AG10803 (cell line): Measurements from ENCODE around the gene CNTN4.

ENCODE experiments used
- DNase-seq: peaks from one replicate; pipeline ENCODE4 v3.0.0; 2010; ENCODE audit warnings: low read depth
- H3K4me3 ChIP-seq: 2 replicates; pipeline ENCODE4 v1.5.1; 2011; ENCODE audit warnings: mild to moderate bottlenecking, low read length, control low read depth
- TF ChIP-seq, protein P1 (sequence below): conservative IDR thresholded peaks from 2 replicates; pipeline ENCODE4 v1.5.1; 2011; ENCODE audit warnings: mild to moderate bottlenecking, low read length, control low read depth, inconsistent platforms

The CNTN4 gene

DNA sequence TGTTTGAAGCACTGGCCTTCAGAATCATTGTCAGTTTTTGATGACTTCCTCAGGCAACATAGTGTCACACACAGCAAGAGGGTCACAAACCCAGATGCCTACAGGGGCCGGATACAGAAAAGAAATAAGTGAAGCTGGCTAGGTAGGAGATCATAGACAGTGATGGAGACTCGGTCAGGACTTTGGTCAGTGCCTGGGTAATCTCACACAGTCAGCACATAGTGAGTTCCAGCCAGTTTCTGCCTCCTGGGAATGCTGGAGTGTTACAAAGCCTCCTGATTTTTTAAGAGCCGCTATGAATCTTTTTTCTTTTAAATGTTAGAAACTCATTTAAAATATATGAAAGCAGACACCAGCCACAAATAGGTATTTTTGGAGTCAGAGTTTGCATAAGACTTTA, 612.4 kb downstream of the CNTN4 start:
- TF ChIP-seq, protein P1, sequence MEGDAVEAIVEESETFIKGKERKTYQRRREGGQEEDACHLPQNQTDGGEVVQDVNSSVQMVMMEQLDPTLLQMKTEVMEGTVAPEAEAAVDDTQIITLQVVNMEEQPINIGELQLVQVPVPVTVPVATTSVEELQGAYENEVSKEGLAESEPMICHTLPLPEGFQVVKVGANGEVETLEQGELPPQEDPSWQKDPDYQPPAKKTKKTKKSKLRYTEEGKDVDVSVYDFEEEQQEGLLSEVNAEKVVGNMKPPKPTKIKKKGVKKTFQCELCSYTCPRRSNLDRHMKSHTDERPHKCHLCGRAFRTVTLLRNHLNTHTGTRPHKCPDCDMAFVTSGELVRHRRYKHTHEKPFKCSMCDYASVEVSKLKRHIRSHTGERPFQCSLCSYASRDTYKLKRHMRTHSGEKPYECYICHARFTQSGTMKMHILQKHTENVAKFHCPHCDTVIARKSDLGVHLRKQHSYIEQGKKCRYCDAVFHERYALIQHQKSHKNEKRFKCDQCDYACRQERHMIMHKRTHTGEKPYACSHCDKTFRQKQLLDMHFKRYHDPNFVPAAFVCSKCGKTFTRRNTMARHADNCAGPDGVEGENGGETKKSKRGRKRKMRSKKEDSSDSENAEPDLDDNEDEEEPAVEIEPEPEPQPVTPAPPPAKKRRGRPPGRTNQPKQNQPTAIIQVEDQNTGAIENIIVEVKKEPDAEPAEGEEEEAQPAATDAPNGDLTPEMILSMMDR: no peak
- H3K4me3 ChIP-seq: no peak overlapping the region
- no peak for DNase-seq

DNA sequence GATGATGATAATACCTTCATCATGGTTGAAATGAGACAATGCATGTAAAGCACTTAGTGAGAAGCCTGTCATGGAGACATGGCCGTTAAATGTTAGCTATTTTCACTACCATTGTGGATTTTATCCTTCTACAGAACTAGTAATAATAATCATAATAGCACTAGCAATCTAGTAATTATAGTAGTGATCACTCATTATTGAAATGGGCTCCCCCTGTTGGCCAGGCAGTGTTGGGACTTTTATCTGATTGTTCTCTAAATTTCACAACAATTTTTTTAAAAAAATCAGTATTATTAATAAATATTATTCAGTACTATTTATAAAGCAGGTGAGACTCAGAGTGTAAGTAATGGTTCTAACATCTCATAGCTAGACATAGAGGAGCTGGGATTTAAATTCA, 615.3 kb downstream of the CNTN4 start:
- H3K4me3 ChIP-seq: no peak overlapping the region
- TF ChIP-seq, protein P1: no peak
- DNase-seq: no peak

DNA sequence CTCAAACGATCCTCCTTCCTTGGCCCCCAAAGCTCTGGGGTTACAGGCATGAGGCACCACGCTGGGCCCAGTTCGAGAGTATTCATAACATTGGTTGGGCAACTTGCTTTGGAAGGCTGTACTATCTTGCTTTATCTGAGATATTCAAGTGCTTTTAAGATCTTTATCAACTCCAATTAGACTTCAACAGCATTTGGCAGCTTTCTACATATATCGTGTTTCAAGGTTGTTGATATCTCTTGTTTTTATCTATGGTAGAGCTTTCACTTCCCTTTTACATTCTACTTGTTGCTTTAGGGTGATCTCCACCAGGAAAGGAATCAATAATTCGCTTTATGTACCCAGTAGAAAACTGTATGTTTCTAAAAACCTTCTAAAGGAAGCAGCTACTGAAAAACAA, 616.2 kb downstream of the CNTN4 start:
- TF ChIP-seq, protein P1: no peak
- DNase-seq: no peak
- no peak overlapping the region for H3K4me3 ChIP-seq

DNA sequence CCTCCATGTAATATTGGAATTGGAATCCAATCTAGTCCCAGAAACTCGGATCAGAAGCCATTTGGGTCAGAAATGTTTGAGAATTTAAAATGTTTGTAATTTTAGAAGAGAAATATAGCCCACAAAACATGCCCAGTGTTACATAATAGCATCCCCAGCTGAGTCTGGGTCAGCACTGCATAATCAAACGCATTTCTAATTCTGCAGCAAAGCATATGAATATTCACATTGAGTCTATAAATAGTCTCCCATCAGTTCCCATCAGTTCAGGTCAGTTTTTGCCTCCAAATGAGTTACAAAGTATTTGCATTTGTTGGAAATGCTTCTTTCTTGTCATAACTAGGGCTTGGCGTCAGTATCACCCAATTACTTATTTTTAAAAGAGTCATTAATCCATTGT, 628.4 kb downstream of the CNTN4 start:
- TF ChIP-seq, protein P1: no peak
- DNase-seq: no peak
- no peak overlapping the region for H3K4me3 ChIP-seq

DNA sequence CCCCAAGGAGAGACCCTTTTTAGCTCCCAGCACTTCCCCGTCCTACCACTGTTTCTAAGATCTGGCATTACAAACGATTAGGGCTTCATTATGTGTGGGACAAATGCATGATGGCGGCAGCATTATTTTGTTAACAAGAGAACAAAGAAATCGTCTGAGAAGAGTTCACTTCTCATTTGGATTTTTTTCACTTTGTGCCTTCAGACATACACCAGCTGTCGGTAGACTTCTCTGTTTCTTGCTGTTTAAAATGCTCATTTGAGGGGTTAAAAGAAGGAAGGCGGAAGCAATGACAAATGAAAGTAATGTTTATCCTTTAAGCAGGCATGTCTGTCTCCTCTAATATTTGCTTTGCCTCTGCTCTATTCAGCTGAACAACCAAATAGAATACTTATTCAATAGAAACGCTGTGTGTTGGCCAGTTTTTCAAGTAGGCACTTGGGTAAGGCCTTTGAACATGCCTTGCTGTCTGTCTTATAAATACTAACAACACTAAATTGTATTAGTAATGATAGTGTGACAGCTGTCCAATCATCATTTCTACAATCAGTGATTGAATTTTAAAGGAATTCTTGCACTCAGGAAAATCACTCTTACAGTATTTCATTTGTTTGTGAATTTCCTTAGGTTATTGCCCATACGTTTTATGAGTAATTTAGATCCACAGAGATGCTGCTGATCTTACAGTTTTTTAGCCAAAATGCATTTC, 629.1 kb downstream of the CNTN4 start:
- no peak for DNase-seq
- no peak overlapping the region for H3K4me3 ChIP-seq
- TF ChIP-seq, protein P1: no peak

DNA sequence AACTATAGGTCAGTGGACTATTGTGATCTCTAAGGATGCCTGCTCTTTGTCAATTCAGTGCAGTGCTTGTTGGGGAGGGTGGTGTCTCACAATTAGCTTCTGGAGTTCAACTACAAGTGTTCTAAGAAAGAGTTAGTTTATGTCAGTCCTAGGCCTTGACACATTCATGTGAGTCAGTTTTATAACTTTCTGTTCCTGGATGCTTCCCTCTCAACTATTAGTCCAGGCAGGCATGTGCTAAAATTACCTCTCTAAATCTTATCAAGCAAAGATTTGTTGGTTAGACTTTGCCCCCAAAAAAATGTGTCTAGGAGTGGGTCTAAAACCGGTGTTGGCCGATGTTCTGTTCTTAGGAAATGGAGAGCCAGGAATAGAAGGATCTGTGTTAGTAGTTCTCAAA, 633.2 kb downstream of the CNTN4 start:
- TF ChIP-seq, protein P1: no peak
- no peak for DNase-seq
- H3K4me3 ChIP-seq: no peak overlapping the region

DNA sequence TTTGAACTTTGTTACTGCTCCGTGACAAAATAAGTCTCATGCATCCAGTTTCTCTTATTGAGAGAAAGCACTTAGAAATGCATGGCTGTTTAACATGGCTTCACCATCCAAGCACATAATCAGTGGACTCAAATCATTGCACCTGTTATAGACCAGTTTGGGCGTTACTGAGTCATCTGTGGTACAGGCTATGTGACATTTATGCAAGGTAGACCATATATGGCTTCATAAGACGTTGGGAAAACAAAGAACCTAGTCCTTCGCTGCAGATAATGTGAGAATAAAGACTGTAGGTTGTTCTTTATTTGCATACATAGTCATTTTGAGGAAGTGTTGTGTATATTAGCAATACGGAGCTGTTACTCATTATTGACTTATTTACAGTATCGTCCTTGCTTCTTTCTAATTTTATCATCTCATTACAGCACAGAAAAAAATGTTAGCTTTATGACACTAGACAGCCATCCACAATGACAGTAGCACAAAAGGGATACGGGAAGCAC, 636.8 kb downstream of the CNTN4 start:
- TF ChIP-seq, protein P1: no peak
- no peak for DNase-seq
- H3K4me3 ChIP-seq: no peak overlapping the region
